Activated gamma-delta T cell (primary cell): Measurements from ENCODE around the gene GPC3.

ENCODE experiments used
- DNase-seq: peaks from one replicate; lab custom pipeline; 2025; lab: John Stamatoyannopoulos, UW

GPC3 gene

DNA sequence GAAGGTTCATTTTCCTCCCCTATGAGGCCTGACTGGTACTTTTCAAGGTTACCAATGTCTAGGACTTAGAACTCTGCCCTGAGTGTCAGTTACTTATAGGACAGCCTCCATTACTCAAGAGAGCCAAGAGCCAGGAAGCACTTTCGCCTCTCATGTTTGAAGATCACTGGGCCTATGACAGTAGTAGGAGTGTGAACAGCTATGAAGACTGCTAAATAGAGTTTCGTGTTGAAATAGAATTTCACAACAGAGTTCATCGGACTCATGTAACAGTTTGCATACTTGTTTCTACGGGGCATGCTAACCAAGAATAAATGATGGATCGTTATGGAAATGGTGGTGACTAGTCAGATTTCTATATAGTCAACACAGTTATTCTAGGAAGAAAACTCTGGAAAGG is 472.3 kb downstream of the GPC3 start:
- no peak for DNase-seq

- no peak for DNase-seq
Measured at GRCh38 chrX:133511041-133511440, 474.4 kb downstream of the GPC3 start.

- DNase-seq, result no peak
Measured at GRCh38 chrX:133497356-133497755, 488.0 kb downstream of the GPC3 start.

GRCh38 chrX:133495464-133496391 is 489.7 kb downstream of the GPC3 start:
- DNase-seq, result no peak

GRCh38 chrX:133493366-133493765 is 492.0 kb downstream of the GPC3 start:
- no peak for DNase-seq

GRCh38 chrX:133490955-133491354 is 494.4 kb downstream of the GPC3 start:
- no peak for DNase-seq
